HG02970 (cell line): ENCODE results near the gene ROBO2.
"Not testable (repeated sequence)": the region's sequence is repeated elsewhere in the genome, so short reads cannot be mapped to it uniquely, and the experiment has no call there.

ENCODE experiments used
- ATAC-seq: cut with Tn5 transposase; IDR thresholded peaks from one replicate; pipeline ENCODE4 v1.9.1; 2021; ENCODE audit warnings: mild to moderate bottlenecking, moderate library complexity, moderate number of reproducible peaks; ENCODE audit not compliant: unreplicated experiment, low FRiP score

ROBO2 gene

DNA sequence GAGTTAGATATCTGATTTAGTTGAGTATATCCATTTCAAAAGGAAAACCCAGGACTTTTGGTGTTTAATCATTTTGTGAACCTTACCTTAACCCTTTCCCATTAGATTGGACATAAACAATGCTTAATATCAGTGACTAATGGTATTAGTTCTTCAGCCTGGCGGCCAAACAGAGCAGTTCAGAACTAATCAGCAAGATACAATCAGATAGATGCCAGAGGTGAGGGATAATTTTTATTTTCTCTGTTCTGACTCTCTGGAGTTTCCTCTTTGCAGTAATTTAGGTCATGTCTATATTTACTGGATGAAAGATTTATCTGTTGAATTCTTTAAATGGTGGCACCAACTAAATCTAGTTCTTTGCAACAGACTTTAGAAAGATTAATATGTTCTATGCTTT, 337.8 kb downstream of the ROBO2 start:
- no peak for ATAC-seq

DNA sequence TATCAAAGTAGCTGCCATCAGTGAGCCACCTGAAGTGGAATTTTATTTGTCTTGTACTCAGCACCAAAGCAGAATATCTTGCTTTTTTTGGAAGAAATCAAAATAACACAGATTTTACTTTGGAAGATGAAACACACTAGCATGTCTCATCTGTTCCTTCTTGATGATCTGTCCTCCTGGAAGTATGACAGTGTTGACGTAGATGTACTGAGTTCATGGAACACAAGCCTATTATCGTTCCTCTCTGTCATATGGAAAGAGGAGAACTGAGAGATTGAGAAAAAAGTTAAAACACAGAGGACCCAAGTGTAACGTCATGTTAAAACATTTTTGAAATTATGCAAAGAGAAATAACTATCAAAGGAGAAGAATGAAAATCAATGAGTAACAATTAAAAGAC, 340.2 kb downstream of the ROBO2 start:
- ATAC-seq: no peak

DNA sequence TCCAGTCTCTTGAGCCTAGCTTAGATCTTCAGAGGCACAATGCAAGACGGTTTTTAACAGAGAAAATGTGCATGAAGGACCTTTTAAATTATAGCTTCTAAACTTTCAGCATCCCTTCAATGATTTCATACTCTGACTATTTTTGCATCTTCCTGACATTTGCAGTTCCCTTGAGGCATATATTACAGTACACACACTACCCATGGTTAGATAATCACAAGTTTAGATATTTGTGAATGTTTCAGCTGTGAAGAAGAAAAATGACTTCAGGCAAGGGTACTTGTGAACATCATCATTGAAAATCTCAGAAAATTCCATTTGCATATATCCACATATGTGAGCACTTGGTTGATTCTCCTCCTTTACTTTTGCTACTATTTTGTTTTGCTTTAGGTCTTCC, 341.5 kb downstream of the ROBO2 start:
- no peak for ATAC-seq

DNA sequence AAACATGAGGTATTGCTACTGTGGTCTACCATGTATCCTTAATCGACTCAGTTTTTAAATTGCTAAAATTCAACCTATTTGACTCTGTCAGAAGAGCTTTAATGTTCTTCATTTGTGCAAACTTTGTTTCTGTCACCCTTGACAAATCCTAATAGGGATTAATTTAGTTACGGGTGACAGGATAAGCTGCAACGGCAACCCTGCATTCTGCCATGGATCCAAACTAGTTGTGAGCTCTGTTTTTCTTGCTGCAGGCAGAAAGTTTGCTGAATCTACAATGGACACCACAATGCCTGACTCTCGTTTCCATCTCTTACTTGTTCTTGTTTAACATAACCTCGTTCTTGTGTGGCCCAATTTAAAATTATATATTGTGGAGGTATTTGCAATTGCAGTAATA, 352.3 kb downstream of the ROBO2 start:
- no peak for ATAC-seq

DNA sequence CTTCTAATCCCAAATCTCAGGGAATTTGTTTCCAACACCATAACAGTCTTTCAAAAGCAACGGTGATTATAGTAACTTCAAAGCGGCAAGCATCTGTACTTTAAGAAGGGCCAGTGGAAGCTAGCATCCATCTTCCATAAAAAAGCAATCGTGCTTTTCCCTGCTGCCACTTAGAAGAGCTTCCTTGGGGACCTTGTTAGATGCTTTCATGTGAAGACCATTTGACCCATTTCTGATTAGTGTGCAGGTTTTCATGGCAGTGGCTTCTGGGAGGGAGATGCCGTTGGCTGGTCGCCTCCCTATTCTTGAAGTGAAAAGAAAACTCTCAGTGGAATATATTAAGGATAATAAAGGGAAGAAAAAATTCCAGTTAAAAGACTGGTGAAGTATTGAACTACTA, 354.1 kb downstream of the ROBO2 start:
- no peak for ATAC-seq

DNA sequence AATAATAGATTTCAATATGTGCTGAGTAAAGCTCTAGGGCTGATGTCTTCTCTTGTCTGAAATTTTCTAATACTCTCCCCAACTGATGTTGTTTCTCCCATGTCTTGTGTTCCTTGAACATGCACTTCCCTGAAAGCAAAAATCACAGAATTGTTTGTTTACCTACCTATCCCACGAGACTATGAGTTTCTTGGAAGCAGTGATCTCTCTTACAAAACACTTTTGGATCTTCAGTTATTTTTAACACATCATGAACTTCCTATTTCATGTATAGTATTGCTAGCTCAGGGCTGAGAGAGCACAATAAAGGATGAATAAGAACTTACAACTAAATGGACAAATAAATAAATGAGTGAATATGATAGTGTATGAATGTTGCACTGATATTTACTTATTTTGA, 365.0 kb downstream of the ROBO2 start:
- ATAC-seq: no peak

DNA sequence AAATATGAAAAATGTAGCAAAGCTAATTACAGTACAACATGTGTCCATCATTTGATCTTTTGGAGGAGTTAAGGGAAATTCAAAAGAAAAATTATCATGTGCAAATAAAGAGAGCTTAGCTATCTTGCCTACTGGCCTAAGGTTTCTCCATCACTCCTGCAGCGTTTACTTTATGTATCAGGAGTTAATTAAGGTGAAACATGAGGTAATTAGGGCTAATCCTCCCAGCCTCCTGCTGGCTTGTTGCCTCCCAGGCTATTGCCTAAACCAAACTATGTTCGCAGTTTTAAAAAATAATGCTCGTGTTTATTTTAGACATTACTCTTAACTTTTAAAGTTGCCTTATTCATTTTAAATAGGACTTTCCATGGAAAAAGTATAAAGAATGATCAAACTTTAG, 367.5 kb downstream of the ROBO2 start:
- ATAC-seq: no peak

DNA sequence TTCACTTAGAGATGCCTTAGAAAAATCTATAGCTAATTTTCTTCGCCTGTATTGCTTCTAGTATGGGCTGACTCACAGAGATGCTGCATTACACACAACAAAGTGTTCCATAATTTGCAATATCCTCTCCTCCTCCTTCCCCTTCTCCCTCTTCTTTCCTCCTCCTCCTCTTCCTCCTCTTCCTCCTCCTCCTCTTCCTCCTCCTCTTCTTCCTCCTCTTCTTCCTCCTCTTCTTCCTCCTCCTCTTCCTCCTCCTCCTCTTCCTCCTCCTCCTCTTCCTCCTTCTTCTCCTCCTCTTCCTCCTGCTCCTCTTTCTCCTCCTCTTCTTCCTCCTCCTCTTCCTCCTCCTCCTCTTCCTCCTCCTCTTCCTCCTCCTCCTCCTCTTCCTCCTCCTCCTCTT, 370.4 kb downstream of the ROBO2 start:
- not testable (repeated sequence) for ATAC-seq

DNA sequence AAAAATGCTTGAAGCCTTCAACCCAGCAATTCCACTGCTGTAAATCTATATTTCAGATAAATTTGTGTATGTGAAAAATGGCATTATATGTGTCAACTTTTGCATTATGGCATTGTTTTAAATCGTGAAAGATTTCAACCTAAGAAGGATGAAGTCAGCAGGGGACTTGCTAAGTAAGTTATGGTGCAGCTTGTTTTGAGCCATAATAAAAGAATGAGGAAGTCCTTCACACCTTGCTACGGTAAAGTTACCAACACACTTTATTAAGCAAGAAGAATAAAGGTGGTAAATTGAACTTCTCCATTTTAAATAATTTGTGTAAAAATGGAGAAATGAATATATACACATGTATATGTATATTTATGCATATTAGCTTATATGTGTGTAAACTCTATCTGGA, 371.4 kb downstream of the ROBO2 start:
- no peak for ATAC-seq

DNA sequence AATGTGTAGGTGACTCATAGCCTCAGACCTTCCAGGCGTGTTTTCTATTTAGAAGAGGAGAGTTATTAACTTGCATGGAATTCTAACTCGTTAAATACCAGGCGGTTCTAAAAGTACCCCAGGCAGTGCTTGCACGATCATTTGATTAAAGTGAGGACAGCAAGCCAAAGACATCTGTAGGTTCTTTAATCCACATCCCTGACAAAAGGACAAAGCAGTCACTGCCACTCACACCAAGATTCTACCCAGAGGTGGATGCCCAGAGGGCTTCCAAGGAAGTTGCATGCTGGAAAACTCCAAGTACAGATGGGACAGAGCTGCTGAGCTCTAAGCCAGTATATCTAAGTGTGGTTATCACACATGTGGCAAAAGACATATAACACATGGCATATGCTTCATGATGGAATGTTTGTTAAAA, 372.1 kb downstream of the ROBO2 start:
- ATAC-seq: no peak

DNA sequence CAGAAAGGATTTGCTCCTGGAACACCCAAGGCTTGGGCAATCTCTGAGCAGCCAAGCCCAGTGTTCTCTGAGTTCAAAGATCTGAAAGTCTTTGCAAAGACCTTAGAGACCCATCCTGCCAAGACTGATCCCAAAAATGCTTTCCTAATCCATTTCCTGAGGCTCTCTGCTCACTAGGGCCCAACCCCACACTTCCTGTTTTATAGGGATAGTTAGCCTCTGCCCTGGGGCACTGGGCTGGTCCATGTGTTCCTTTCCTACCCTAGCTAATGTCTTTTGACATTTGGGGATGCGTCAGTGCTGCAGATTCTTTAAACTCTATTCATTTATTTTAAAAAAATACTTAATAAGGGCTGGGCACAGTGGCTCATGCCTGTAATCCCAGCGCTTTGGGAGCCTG, 372.7 kb downstream of the ROBO2 start:
- no peak for ATAC-seq

DNA sequence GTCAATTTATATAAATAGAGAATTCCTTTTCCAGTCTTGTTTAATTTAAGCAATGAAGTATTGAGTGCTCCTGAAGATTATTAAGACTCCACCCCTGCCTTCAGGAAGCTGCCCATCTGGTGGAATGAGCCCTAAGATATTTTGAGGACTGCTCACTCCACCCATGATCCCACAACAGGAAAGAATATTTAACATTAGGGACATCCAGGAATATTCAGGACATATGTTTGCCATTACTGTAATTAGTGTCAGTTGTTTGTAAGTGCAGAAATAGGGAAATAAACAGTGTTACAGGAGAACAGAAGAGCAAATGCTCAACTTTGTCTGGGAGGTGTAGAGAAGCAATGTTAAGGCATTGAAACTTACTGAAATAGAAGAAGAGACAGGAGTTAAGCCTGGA, 375.0 kb downstream of the ROBO2 start:
- ATAC-seq: no peak

DNA sequence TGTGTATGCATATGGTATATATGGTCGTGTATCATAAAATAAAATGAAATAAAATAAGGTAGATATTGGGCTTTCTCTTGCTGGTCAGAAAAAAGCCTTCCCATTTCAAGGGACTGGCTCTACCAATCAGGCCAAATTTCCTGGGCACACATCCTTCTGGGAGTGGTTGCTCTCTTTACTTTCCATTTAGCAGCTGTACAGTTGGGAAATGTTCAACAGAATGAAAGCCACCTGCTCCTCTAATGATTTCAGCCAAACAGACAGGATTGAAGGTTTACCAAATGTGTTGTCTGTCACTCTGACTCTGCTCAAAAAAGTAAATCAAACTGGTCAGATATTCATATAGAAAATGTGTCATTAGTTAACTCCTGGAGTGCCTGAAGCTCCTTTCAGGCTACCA, 380.4 kb downstream of the ROBO2 start:
- ATAC-seq: no peak

DNA sequence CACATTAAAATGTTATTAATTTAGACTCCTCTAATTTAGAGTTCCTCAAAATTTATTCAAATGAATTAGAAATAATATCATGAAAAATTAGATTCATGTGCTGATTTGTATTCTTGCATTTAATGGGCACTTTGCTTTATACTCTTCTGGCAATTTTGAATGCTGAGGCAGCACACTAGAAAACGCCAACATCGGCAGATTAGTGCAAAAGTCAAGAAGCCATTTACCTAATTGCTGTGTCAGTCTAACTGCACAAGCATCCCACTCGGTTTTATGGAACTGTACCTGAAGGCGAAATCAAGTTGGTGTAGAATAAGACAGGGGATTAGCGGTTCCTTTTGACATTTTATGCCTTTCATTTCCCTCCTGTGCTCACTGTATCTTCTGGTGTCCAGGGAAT, 382.0 kb downstream of the ROBO2 start:
- ATAC-seq: no peak

DNA sequence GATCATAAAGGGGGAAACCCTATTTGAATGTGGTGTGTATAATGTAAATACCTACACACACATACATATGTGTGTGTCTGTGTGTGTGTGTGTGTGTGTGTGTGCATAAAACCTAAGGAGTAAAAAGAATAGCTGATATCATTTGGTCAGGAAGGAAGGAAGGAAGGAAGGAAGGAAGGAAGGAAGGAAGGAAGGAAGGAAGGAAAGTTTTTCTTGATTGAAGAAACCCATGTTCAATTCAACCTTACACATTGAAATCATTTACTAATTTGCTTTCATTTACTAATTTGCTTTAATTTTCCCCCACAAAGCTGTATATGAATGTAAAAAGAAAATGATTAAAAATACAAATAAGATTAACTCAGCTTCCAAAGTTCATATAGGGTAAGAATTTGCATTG, 386.6 kb downstream of the ROBO2 start:
- no peak for ATAC-seq

DNA sequence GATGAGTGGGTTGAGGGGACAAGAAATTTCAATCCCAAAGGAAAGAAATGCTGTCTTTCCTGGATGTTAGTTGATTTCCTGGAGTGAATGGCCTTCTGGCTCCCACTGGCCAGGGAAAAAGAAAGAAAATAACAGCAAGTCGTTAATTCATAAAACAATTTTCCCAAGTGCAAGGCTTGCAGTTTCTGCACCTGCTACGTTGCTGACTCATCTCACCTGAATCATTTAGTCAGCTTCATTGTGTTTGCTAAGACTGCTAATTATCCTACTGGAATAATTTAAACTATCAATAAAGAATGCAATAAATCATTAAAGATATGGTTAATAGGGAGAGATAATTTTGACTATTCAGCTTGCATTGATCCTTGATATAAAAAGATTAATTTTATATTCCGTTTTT, 387.6 kb downstream of the ROBO2 start:
- no peak for ATAC-seq

DNA sequence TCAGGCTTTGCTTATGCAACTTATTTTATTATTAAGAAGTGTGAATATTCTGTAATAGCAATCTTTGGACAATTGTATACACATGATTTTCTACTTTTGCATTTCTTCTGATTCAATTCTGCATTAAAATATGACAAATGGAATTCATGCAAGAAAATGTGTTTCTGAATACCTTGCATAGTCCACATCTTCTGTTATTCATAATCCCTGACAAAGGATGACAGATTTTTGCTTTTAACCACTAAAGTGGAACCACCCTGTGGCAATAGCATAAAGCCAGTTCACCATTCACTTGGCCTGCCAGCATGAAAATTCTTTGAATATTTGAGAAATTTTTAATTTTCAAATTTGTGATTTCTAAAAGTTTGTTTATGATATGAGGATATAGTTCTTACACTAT, 397.0 kb downstream of the ROBO2 start:
- no peak for ATAC-seq

DNA sequence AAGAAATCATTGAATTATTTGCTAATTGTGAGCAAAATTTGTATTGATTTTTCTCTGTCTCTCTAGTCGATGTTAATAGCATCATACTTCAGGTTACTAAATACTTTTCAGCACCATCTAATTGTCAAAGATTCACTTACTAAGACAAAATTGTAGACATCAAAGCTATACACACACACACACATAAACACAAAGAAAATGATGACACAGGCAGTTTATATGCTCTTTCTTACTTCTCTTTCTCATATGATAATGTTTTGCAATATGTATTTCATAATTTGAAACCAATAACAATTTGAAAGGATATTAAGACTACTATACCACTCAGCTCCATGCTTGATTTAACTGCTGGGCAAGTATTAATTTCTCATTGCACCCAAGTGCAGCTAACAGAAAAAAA, 406.2 kb downstream of the ROBO2 start:
- ATAC-seq: no peak

DNA sequence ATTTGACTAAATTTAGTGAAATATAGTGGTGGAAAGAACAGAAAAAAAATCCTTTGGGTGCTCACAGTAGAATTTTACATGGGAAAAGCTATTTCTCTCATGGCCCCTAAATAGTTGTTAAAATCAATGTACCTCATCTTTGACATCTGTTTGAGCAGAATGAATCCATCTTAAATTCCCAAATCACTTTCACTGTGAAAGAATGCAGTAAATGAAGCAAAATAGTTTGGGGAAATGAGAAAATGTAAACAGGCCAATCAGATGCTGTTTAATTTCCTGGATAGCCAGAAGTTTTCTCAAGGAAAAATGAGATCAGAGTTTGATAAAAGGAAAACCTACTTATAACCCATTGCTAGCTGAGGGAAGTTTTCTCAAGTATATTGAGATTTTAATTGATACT, 406.9 kb downstream of the ROBO2 start:
- no peak for ATAC-seq

DNA sequence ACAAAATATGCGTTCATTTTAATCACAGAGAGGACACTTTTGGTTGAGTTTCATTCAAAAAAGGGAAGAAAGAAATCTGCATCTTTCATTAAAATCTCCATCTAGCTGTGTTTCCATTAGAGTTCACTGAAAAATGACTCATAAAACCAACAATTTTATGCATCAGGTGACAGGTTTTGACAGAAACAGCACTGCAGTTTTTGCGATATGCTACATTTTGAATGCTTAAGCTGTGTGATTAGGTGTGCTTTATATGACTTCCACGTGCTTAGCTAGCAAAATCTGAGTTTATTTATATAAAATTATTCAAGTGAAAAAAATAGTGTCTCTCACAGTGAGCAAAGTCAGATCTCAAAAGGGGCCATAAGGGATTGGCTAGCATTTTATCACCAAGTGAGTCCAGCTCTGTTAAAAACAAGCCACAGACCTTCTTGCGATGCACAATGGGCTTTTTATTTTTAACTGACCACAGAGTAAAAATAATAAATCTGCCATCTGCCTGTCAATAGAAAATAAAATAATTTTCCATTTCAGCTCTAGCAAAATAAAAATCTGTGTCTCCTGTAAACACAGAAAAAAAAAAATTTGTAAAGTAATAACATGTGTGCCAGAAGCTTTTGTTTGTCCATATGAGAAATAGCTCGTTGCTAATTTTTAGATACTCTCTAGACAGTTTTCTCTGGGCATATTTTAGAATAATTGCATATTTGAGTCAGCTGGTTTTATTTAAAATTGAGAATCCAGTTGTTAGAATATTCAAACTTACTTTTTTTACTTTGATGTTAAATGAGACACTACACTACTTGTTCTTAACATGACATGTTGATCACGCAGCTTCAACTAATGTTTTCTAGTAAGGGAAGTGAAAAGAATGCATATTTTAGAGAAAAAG, 409.8 kb downstream of the ROBO2 start:
- no peak for ATAC-seq

DNA sequence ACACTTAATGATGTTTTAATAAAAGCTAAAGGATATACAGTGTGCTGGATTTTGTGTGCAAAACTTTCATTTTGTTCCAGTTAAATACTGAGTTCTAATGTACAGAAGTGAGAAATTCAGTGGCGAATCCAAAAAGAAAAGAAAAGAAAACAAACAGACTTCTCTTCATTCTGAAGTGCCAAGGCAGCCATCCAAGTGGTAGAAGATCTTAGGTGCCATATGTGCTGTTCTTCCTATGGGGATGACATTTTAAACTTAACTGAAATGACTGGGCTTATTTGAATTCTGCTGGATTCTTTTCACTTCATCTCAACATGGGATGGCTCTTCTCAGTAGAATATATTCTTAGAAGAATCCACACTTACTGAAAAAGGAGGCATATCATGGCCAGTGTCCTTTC, 416.5 kb downstream of the ROBO2 start:
- no peak for ATAC-seq

DNA sequence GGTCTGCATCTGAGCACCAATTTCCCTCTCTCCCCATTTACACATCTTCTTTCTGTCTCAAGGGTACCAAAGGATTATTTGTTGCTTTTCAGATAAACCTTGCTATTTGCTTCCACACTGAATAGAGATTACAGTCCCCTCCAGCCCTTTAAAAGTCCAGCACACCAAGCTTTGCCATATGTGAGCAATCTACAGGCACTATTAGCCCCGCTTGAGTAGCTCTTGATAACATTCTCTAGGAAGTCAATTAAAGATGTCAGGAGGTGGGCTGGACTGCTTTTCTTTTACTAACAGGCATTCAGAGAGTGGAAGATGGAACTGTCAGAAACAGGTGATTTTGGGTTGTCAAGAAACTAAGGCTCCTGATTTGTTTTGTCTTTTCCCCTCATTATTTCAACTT, 417.0 kb downstream of the ROBO2 start:
- no peak for ATAC-seq

DNA sequence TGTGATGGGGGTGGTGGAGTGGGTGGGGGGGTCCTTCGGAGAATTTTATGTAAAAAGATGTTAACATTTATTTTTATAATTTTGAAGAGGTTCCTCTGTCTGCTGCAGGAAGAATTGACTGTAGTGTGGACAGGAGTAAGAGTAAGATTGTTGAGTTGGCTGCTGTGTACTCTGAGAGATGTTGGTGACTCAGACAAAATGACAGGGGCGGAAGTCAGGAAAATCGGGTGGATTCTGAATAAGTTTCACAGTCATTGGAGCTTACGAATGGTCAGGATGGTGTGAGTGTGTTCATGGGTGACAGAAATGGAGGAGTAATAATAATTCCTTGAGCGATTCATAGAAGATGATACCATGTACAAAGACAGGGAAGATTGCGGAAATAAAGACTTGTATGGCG, 420.0 kb downstream of the ROBO2 start:
- no peak for ATAC-seq
